H1 (cell line): Measurements from ENCODE around the gene GIN1. TPM values are rescaled to one million over a fixed set of nuclear protein-coding genes. Genes with fewer than 3 reads are reported as not detected.

Experiments used
- CHD1 ChIP-seq: IDR thresholded peaks from 2 replicates; pipeline ENCODE4 v1.6.1; 2012; ENCODE audit warnings: low read depth, low read length, improper control_type of control experiment
- JUND ChIP-seq: IDR thresholded peaks from 2 replicates; pipeline ENCODE4 v1.6.1; 2011; ENCODE audit warnings: mild to moderate bottlenecking, improper control_type of control experiment, low read length
- PHF8 ChIP-seq: fragments of 200-600 bp; sonication (generic); conservative IDR thresholded peaks from 2 replicates; pipeline ENCODE4 v1.7.1; 2012; ENCODE audit warnings: low read depth, mild to moderate bottlenecking, inconsistent platforms, low read length, moderate library complexity
- SAP30 ChIP-seq: fragments of 300-600 bp; sonication (generic); IDR thresholded peaks from 2 replicates; pipeline ENCODE4 v1.7.1; 2012; ENCODE audit warnings: low read length, moderate library complexity, mild to moderate bottlenecking, inconsistent platforms; ENCODE audit not compliant: insufficient read depth, insufficient replicate concordance
- SIN3A ChIP-seq, 2 experiments: IDR thresholded peaks in 1 of 2; conservative IDR thresholded peaks in 1 of 2; 2 replicates each; pipeline ENCODE4 v1.6.1; 2011 to 2012; ENCODE audit warnings: low read length in 2 of 2, improper control_type of control experiment in 1 of 2, low read depth in 1 of 2, mild to moderate bottlenecking in 1 of 2
- SIX5 ChIP-seq: IDR thresholded peaks from 2 replicates; pipeline ENCODE4 v1.6.1; 2011; ENCODE audit warnings: mild to moderate bottlenecking, low read depth, low read length
- TCF12 ChIP-seq: IDR thresholded peaks from 2 replicates; pipeline ENCODE4 v1.6.1; 2011; ENCODE audit warnings: low read depth, mild to moderate bottlenecking, low read length
- TEAD4 ChIP-seq: IDR thresholded peaks from 2 replicates; pipeline ENCODE4 v1.6.1; 2012; ENCODE audit warnings: low read depth, low read length, inconsistent platforms, mixed read lengths
- polyA plus RNA-seq, 7 experiments: library from polyadenylated mRNA; depleted of rRNA in 3 of 7; stranded (reverse) in 5 of 7; unstranded in 2 of 7; fragments of >200 nt in 5 of 7; fragments of 200-250 nt in 2 of 7; gene quantifications; 1 replicate in 5 of 7; 2 replicates in 1 of 7; 4 replicates in 1 of 7; pipeline versions ENCODE4 v1.2.1 to v1.2.3, GENCODE V29; 2011 to 2013; ENCODE audit warnings: missing spikeins in 2 of 7, mixed read lengths in 2 of 7
- total RNA-seq: library from RNA; stranded (reverse); fragmentation: NEBNext Ultra II Directional; extraction: Animal tissue kit (Norgen Biotek cat#: 25700); gene quantifications from 2 replicates; pipeline ENCODE4 v1.2.1, GENCODE V29; 2021
- TF ChIP-seq, protein P1 (sequence below): fragments of 300-600 bp; sonication (generic); IDR thresholded peaks from 2 replicates; pipeline ENCODE4 v1.7.1; 2012; ENCODE audit warnings: low read length, moderate library complexity, mild to moderate bottlenecking, inconsistent platforms; ENCODE audit not compliant: insufficient replicate concordance

The GIN1 gene
- total and polyA plus RNA-seq, 2 of the 8 experiments (the other 6 are each of a cell fraction or from before 2014, with no cell fraction given): 1.9 to 7.1 TPM

DNA sequence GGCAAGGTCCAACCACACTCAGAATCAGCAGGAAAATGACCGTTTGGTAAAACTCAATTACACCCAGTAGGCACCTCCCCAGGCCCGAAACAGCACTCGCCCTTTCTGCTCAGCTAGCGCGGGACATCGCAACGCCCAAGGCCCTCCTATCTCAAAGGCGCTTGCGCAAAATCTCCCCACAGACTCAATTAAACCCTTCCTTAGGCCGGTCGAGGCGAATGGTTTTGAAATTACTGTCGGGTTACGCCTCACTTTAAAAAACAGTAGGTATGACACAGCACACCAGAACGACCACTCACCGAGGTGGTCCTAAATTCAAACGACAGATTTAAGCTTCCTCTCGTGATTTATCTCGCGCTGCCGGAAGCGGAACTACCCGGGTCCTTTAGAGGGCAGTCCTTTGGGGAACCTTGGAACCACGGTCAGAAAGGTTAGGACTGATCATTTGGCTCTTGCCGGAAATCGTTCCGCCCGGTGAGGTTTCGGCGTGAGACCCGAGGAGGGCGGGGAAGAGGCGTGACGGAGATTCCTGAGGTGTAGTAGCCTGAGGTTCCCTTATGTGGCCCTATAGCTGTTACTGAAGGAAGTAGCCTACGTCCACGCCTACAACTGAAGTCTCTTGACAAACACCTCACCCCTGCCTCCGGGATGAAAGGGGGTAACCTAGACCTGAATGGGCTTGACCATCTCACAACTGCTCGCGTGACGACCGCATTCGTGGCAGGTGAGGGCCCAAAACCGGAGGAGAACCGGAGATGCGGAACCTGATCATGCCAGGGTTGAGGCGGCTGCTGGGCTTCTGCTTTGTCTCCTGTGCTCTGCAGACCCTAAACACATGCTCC is at the start of gene GIN1, which contains the start of gene PPIP5K2 (continued):
- TF ChIP-seq, protein P1, sequence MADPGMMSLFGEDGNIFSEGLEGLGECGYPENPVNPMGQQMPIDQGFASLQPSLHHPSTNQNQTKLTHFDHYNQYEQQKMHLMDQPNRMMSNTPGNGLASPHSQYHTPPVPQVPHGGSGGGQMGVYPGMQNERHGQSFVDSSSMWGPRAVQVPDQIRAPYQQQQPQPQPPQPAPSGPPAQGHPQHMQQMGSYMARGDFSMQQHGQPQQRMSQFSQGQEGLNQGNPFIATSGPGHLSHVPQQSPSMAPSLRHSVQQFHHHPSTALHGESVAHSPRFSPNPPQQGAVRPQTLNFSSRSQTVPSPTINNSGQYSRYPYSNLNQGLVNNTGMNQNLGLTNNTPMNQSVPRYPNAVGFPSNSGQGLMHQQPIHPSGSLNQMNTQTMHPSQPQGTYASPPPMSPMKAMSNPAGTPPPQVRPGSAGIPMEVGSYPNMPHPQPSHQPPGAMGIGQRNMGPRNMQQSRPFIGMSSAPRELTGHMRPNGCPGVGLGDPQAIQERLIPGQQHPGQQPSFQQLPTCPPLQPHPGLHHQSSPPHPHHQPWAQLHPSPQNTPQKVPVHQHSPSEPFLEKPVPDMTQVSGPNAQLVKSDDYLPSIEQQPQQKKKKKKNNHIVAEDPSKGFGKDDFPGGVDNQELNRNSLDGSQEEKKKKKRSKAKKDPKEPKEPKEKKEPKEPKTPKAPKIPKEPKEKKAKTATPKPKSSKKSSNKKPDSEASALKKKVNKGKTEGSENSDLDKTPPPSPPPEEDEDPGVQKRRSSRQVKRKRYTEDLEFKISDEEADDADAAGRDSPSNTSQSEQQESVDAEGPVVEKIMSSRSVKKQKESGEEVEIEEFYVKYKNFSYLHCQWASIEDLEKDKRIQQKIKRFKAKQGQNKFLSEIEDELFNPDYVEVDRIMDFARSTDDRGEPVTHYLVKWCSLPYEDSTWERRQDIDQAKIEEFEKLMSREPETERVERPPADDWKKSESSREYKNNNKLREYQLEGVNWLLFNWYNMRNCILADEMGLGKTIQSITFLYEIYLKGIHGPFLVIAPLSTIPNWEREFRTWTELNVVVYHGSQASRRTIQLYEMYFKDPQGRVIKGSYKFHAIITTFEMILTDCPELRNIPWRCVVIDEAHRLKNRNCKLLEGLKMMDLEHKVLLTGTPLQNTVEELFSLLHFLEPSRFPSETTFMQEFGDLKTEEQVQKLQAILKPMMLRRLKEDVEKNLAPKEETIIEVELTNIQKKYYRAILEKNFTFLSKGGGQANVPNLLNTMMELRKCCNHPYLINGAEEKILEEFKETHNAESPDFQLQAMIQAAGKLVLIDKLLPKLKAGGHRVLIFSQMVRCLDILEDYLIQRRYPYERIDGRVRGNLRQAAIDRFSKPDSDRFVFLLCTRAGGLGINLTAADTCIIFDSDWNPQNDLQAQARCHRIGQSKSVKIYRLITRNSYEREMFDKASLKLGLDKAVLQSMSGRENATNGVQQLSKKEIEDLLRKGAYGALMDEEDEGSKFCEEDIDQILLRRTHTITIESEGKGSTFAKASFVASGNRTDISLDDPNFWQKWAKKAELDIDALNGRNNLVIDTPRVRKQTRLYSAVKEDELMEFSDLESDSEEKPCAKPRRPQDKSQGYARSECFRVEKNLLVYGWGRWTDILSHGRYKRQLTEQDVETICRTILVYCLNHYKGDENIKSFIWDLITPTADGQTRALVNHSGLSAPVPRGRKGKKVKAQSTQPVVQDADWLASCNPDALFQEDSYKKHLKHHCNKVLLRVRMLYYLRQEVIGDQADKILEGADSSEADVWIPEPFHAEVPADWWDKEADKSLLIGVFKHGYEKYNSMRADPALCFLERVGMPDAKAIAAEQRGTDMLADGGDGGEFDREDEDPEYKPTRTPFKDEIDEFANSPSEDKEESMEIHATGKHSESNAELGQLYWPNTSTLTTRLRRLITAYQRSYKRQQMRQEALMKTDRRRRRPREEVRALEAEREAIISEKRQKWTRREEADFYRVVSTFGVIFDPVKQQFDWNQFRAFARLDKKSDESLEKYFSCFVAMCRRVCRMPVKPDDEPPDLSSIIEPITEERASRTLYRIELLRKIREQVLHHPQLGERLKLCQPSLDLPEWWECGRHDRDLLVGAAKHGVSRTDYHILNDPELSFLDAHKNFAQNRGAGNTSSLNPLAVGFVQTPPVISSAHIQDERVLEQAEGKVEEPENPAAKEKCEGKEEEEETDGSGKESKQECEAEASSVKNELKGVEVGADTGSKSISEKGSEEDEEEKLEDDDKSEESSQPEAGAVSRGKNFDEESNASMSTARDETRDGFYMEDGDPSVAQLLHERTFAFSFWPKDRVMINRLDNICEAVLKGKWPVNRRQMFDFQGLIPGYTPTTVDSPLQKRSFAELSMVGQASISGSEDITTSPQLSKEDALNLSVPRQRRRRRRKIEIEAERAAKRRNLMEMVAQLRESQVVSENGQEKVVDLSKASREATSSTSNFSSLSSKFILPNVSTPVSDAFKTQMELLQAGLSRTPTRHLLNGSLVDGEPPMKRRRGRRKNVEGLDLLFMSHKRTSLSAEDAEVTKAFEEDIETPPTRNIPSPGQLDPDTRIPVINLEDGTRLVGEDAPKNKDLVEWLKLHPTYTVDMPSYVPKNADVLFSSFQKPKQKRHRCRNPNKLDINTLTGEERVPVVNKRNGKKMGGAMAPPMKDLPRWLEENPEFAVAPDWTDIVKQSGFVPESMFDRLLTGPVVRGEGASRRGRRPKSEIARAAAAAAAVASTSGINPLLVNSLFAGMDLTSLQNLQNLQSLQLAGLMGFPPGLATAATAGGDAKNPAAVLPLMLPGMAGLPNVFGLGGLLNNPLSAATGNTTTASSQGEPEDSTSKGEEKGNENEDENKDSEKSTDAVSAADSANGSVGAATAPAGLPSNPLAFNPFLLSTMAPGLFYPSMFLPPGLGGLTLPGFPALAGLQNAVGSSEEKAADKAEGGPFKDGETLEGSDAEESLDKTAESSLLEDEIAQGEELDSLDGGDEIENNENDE: peak; percentile 46
- peak; percentile 60; the same call in 1 of the 2 replicates for TF ChIP-seq TEAD4
- peak; percentile 90 to 96 for TF ChIP-seq SIN3A (conservative IDR thresholded peaks at IDR 0.05 in 1 of 2, IDR thresholded peaks at IDR 0.05 in 1 of 2; ENCODE audit: low read depth in 1 of 2, low read length in 2 of 2)
- no peak for TF ChIP-seq TCF12
- TF ChIP-seq CHD1: no peak; the same call in 1 of the 2 replicates
- peak; percentile 45; the same call in 1 of the 2 replicates for TF ChIP-seq SIX5
- no peak for TF ChIP-seq SAP30
- peak; percentile 89 for TF ChIP-seq PHF8
- peak; percentile 41; the same call in 1 of the 2 replicates for TF ChIP-seq JUND
